WI38 (cell line): ENCODE measurements around the gene LRG1.

Source experiments
- H3K4me3 ChIP-seq: 2 replicates; pipeline ENCODE4 v1.5.1; 2011; ENCODE audit warnings: low read depth, mild to moderate bottlenecking, control low read depth, low read length
- TF ChIP-seq, protein P1 (sequence below): IDR thresholded peaks from 2 replicates; pipeline ENCODE4 v1.5.1; 2012; ENCODE audit warnings: low read depth, mild to moderate bottlenecking, control low read depth, low read length

LRG1 gene

DNA sequence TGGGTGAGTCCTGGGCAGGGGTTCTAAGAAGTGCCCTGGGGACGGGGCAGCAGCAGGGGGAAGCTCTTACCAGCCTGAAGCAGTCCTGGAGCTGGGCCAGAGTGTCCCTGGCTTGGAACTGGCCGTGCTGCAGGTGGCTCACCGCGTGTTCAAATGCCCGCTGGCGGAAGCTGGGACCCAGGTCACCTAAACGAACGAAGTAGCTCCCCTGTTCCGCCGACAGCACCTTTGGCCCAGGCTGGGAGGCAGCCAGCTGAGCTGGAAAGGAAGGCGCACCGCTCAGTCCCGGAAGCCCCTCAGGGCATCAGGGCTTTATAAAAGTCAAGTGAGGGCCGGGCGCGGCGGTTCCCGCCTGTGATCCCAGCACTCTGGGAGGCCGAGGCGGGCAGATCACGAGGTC lies 31.1 kb downstream of the LRG1 start:
- TF ChIP-seq, protein P1, sequence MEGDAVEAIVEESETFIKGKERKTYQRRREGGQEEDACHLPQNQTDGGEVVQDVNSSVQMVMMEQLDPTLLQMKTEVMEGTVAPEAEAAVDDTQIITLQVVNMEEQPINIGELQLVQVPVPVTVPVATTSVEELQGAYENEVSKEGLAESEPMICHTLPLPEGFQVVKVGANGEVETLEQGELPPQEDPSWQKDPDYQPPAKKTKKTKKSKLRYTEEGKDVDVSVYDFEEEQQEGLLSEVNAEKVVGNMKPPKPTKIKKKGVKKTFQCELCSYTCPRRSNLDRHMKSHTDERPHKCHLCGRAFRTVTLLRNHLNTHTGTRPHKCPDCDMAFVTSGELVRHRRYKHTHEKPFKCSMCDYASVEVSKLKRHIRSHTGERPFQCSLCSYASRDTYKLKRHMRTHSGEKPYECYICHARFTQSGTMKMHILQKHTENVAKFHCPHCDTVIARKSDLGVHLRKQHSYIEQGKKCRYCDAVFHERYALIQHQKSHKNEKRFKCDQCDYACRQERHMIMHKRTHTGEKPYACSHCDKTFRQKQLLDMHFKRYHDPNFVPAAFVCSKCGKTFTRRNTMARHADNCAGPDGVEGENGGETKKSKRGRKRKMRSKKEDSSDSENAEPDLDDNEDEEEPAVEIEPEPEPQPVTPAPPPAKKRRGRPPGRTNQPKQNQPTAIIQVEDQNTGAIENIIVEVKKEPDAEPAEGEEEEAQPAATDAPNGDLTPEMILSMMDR: no peak
- H3K4me3 ChIP-seq: no peak overlapping the region

GRCh38 chr19:4507804-4508203 lies 32.0 kb downstream of the LRG1 start:
- H3K4me3 ChIP-seq: no peak overlapping the region
- TF ChIP-seq, protein P1: no peak

DNA sequence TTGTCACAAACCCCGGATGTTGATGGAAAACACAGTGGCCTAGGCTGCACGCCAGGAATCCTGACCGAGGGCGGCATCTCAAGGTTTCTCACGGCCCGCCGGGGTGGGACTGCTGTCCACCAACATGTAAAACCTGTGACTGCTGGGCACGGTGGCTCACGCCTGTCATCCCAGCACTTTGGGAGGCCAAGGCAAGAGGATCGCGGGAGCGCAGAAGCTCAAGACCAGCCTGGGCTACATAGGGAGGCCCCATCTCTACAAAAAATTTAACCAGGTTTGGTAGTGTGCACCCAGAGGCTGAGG lies 32.7 kb downstream of the LRG1 start:
- no peak overlapping the region for H3K4me3 ChIP-seq
- TF ChIP-seq, protein P1: no peak

- TF ChIP-seq, protein P1: no peak
- no peak overlapping the region for H3K4me3 ChIP-seq
These were observed 33.2 kb downstream of the LRG1 start for GRCh38 chr19:4506449-4507149.

DNA sequence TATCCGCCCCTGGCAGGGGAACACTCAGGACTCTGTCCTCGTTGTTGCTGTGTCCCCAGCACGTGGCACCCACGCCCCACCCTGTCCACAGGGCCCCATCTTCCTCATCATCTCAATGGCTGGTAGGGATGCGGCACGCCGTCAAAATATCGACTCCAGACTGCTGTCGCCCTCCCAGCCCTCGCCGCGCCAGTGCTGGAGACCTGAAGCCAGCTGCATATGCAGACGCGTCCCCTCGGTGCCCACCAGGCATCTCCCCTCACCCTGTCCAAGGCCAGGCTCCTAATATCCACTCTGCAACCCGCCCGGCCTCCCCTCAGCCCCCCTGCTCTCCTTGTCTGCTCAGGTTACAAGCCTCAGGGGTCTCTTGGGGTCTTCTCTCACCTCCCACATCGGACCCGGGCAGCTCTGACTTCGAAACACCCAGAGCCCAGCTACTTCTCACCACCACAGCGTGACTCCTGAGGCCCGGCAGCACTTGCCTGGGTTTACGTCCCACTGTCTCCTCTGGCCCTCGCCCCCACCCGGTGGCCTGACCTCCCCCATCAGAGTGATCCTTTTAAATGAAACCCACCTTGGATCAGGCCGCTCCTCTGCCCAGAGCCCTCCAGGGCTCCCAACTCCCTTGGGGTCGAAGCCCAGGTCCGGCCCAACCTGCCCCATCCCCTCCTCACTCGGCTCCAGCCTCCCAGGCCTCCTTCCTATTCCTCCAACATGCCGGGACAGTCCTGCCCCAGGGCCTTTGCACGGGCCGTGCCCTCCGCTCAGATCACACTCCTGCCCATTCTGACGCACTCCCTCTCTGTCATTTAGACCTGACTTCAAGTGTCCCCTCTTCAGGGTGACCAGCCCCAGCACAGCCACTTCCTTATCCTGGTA lies 34.0 kb downstream of the LRG1 start:
- TF ChIP-seq, protein P1: no peak
- no peak overlapping the region for H3K4me3 ChIP-seq

- H3K4me3 ChIP-seq: no peak overlapping the region
- TF ChIP-seq, protein P1: no peak
These were observed 34.8 kb downstream of the LRG1 start for GRCh38 chr19:4504891-4505569.

GRCh38 chr19:4504297-4504701 lies 35.5 kb downstream of the LRG1 start:
- TF ChIP-seq, protein P1: no peak

More at GRCh38 chr19:4504297-4504701, 35.5 kb downstream of the LRG1 start:
- no peak overlapping the region for H3K4me3 ChIP-seq
